Right lobe of liver (tissue), 4 donors: ENCODE data around the gene ATP4A.

Experiments
- CTCF ChIP-seq, 4 donors: fragments of 200-600 bp in 3 of 4; fragments of 450-650 bp in 1 of 4; IDR thresholded peaks; one replicate each; pipeline versions ENCODE4 v1.5.1 to v1.8.0; 2016 to 2022; ENCODE audit warnings: antibody characterized with exemption in 4 of 4, mild to moderate bottlenecking in 2 of 4
- POLR2A ChIP-seq: fragments of 450-650 bp; IDR thresholded peaks from one replicate; pipeline ENCODE4 v1.6.1; 2017; ENCODE audit warnings: antibody characterized with exemption, mild to moderate bottlenecking
- donor health status: DM: no; HTN: no; CAD: no.
- donor health status: DM: no; HTN: no; CAD: no.
- donor health status: DM: no; HTN: yes; CAD: no.

- TF ChIP-seq CTCF (IDR thresholded peaks at IDR 0.05) (no peak), POLR2A (no peak)
These were observed 5.7 kb downstream of the ATP4A start for GRCh38 chr19:35557539-35558399.
